Measurements from ENCODE around the gene CNGA4.

CNGA4 gene, protein sequence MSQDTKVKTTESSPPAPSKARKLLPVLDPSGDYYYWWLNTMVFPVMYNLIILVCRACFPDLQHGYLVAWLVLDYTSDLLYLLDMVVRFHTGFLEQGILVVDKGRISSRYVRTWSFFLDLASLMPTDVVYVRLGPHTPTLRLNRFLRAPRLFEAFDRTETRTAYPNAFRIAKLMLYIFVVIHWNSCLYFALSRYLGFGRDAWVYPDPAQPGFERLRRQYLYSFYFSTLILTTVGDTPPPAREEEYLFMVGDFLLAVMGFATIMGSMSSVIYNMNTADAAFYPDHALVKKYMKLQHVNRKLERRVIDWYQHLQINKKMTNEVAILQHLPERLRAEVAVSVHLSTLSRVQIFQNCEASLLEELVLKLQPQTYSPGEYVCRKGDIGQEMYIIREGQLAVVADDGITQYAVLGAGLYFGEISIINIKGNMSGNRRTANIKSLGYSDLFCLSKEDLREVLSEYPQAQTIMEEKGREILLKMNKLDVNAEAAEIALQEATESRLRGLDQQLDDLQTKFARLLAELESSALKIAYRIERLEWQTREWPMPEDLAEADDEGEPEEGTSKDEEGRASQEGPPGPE

DNA sequence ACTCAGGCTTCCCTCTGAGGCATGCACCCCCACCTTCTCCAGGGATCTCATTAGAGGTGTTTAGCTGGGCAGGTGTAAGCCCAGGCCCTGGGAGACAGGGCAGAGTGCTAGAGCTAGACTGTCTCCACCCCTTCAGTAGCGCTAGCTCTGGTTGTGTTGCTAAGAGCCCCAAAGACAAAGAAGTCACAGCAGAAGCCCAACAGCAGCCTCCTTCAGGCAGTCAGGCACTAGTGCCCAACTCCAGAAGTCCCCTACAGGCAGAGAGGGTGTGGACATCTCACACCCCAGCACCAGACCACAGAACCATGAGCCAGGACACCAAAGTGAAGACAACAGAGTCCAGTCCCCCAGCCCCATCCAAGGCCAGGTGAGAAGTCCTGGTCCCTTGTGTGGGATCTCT is at the start of gene CNGA4:
CNGA4 (plus strand) TSS at position 188 of the 400 bp plus-strand sequence; CDS start at position 306, 118 bp downstream.
- H3K27me3 ChIP-seq (ENCODE audit: control insufficient read depth, insufficient read depth, low read length) = peaks cover 2% of the 10 kb centered on the region; the same call in 1 of the 2 replicates
- H3K9me3 ChIP-seq (ENCODE audit: control insufficient read depth, insufficient read depth, low read length) = no peaks in the 10 kb centered on the region
- H3K4me1 ChIP-seq (ENCODE audit: control insufficient read depth, insufficient read depth, low read length) = no peaks in the 10 kb centered on the region
- H3K9ac ChIP-seq (ENCODE audit: low read depth, low read length) = no peak within 1 kb of the TSS
- H3K4me3 ChIP-seq (ENCODE audit: low read depth, low read length) = no peak within 1 kb of the TSS
- no peak within 1 kb of the TSS for H3K27ac ChIP-seq (ENCODE audit: low read depth, low read length)
- no peaks in the 10 kb centered on the region for H3K36me3 ChIP-seq (ENCODE audit: control insufficient read depth, insufficient read depth, low read length)

- H3K36me3 ChIP-seq (ENCODE audit: control insufficient read depth, insufficient read depth, low read length) = no peaks in the 10 kb centered on the region
- H3K9me3 ChIP-seq (ENCODE audit: control insufficient read depth, insufficient read depth, low read length) = no peaks in the 10 kb centered on the region
- no peak overlapping the region for H3K4me3 ChIP-seq (ENCODE audit: low read depth, low read length)
- H3K9ac ChIP-seq (ENCODE audit: low read depth, low read length) = no peak overlapping the region
- H3K27ac ChIP-seq (ENCODE audit: low read depth, low read length) = no peak overlapping the region
- H3K27me3 ChIP-seq (ENCODE audit: control insufficient read depth, insufficient read depth, low read length) = no peaks in the 10 kb centered on the region
- H3K4me1 ChIP-seq (ENCODE audit: control insufficient read depth, insufficient read depth, low read length) = no peaks in the 10 kb centered on the region
Observed at GRCh38 chr11:6191742-6192141, 47.1 kb upstream of the CNGA4 start.

- no peak overlapping the region for H3K27ac ChIP-seq (ENCODE audit: low read depth, low read length)
- no peaks in the 10 kb centered on the region for H3K36me3 ChIP-seq (ENCODE audit: control insufficient read depth, insufficient read depth, low read length)
- no peaks in the 10 kb centered on the region for H3K4me1 ChIP-seq (ENCODE audit: control insufficient read depth, insufficient read depth, low read length)
- no peak overlapping the region for H3K9ac ChIP-seq (ENCODE audit: low read depth, low read length)
- no peak overlapping the region for H3K4me3 ChIP-seq (ENCODE audit: low read depth, low read length)
- H3K27me3 ChIP-seq (ENCODE audit: control insufficient read depth, insufficient read depth, low read length) = no peaks in the 10 kb centered on the region
- H3K9me3 ChIP-seq (ENCODE audit: control insufficient read depth, insufficient read depth, low read length) = no peaks in the 10 kb centered on the region
Observed at GRCh38 chr11:6194065-6194581, 44.8 kb upstream of the CNGA4 start.

- Histone ChIP-seq H3K4me1 (ENCODE audit: control insufficient read depth, insufficient read depth, low read length) (peaks cover 5% of the 10 kb centered on the region; the same call in 1 of the 2 replicates), H3K9me3 (ENCODE audit: control insufficient read depth, insufficient read depth, low read length) (no peaks in the 10 kb centered on the region), H3K27ac (ENCODE audit: low read depth, low read length) (no peak overlapping the region), H3K4me3 (ENCODE audit: low read depth, low read length) (no peak overlapping the region), H3K36me3 (ENCODE audit: control insufficient read depth, insufficient read depth, low read length) (no peaks in the 10 kb centered on the region), H3K9ac (ENCODE audit: low read depth, low read length) (no peak overlapping the region), H3K27me3 (ENCODE audit: control insufficient read depth, insufficient read depth, low read length) (no peaks in the 10 kb centered on the region)
Observed at GRCh38 chr11:6196396-6196795, 42.5 kb upstream of the CNGA4 start.

DNA sequence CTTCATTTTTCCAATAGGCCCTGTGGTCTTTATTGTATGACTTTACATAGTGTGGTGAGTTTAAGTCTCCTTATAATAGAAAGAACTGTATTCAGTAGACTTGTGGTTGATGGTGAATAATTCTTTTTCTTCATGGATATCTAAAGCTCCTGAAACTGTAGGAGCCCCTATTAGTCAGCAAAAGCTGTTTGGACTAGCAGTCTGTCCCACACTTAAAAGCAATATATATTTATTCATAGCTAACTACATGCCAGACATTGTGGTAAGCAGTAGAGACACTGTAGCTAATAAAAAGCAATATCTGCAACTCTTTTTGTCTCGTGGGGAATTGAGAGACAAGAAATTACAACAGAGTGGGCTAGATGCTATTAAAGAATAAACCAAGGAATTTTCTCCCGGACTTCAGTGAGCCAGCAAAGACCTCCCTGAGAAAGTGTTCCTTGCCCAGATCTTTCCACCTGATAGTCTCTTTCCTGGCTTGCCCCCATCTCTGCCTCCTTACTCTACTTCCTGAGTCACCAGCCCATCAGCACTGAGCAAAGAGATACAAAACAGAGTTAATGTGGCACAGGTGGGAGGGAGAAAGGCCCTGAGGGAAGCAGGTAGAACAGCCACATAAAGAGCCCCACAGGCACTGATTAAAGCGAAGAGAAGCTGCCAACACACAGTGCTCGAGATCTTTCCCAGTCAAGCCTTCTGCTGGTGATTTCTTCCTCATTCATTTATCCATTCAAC is 41.3 kb upstream of the CNGA4 start:
- Histone ChIP-seq H3K27me3 (ENCODE audit: control insufficient read depth, insufficient read depth, low read length) (no peaks in the 10 kb centered on the region), H3K36me3 (ENCODE audit: control insufficient read depth, insufficient read depth, low read length) (no peaks in the 10 kb centered on the region), H3K4me1 (ENCODE audit: control insufficient read depth, insufficient read depth, low read length) (peaks cover 5% of the 10 kb centered on the region; the same call in 1 of the 2 replicates)

GRCh38 chr11:6199174-6199810 is 39.6 kb upstream of the CNGA4 start, which contains the start of gene OR52W1:
TSS of gene OR52W1 (plus strand) at chr11:6199224. CDS start at chr11:6199224, 0 bp downstream.
- H3K36me3 ChIP-seq (ENCODE audit: control insufficient read depth, insufficient read depth, low read length) = no peaks in the 10 kb centered on the region
- H3K27ac ChIP-seq (ENCODE audit: low read depth, low read length) = no peak within 1 kb of the TSS
- no peak within 1 kb of the TSS for H3K4me3 ChIP-seq (ENCODE audit: low read depth, low read length)
- H3K9ac ChIP-seq (ENCODE audit: low read depth, low read length) = no peak within 1 kb of the TSS
- no peaks in the 10 kb centered on the region for H3K9me3 ChIP-seq (ENCODE audit: control insufficient read depth, insufficient read depth, low read length)
- peaks cover 5% of the 10 kb centered on the region; the same call in 1 of the 2 replicates for H3K4me1 ChIP-seq (ENCODE audit: control insufficient read depth, insufficient read depth, low read length)
- H3K27me3 ChIP-seq (ENCODE audit: control insufficient read depth, insufficient read depth, low read length) = no peaks in the 10 kb centered on the region

More for the DNA sequence above, 41.3 kb upstream of the CNGA4 start:
- Histone ChIP-seq H3K4me3 (ENCODE audit: low read depth, low read length) (no peak overlapping the region), H3K27ac (ENCODE audit: low read depth, low read length) (no peak overlapping the region), H3K9me3 (ENCODE audit: control insufficient read depth, insufficient read depth, low read length) (no peaks in the 10 kb centered on the region), H3K9ac (ENCODE audit: low read depth, low read length) (no peak overlapping the region)

- no peaks in the 10 kb centered on the region for H3K27me3 ChIP-seq (ENCODE audit: control insufficient read depth, insufficient read depth, low read length)
Observed at GRCh38 chr11:6200975-6201374, 37.9 kb upstream of the CNGA4 start.

DNA sequence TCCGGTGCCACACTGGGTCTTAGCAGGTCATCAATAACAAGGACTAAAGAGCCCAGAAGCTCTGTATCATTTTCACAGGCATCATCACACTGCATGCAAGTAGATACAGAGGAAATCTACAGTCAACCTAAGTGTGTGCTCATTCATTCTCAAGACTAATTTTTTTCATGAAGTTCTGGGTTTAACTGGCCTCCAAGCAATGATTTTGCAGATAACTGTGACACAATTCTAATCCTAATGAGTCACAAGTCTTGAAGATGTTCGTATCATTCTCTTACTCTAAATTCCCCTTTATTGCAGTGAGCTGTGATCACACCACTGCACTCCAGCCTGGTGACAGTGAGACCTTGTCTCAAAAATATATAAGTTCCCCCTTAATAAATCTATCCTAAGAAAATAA is 37.4 kb upstream of the CNGA4 start:
- H3K9ac ChIP-seq (ENCODE audit: low read depth, low read length) = no peak overlapping the region
- H3K4me1 ChIP-seq (ENCODE audit: control insufficient read depth, insufficient read depth, low read length) = peaks cover 5% of the 10 kb centered on the region; the same call in 1 of the 2 replicates
- H3K4me3 ChIP-seq (ENCODE audit: low read depth, low read length) = no peak overlapping the region
- no peaks in the 10 kb centered on the region for H3K9me3 ChIP-seq (ENCODE audit: control insufficient read depth, insufficient read depth, low read length)
- H3K27ac ChIP-seq (ENCODE audit: low read depth, low read length) = no peak overlapping the region
- no peaks in the 10 kb centered on the region for H3K27me3 ChIP-seq (ENCODE audit: control insufficient read depth, insufficient read depth, low read length)
- H3K36me3 ChIP-seq (ENCODE audit: control insufficient read depth, insufficient read depth, low read length) = peaks cover 9% of the 10 kb centered on the region; the same call in 1 of the 2 replicates

More at GRCh38 chr11:6200975-6201374, 37.9 kb upstream of the CNGA4 start:
- peaks cover 6% of the 10 kb centered on the region; the same call in 1 of the 2 replicates for H3K36me3 ChIP-seq (ENCODE audit: control insufficient read depth, insufficient read depth, low read length)
- H3K4me3 ChIP-seq (ENCODE audit: low read depth, low read length) = no peak overlapping the region
- no peak overlapping the region for H3K27ac ChIP-seq (ENCODE audit: low read depth, low read length)
- H3K4me1 ChIP-seq (ENCODE audit: control insufficient read depth, insufficient read depth, low read length) = peaks cover 5% of the 10 kb centered on the region; the same call in 1 of the 2 replicates
- H3K9me3 ChIP-seq (ENCODE audit: control insufficient read depth, insufficient read depth, low read length) = no peaks in the 10 kb centered on the region
- H3K9ac ChIP-seq (ENCODE audit: low read depth, low read length) = no peak overlapping the region

DNA sequence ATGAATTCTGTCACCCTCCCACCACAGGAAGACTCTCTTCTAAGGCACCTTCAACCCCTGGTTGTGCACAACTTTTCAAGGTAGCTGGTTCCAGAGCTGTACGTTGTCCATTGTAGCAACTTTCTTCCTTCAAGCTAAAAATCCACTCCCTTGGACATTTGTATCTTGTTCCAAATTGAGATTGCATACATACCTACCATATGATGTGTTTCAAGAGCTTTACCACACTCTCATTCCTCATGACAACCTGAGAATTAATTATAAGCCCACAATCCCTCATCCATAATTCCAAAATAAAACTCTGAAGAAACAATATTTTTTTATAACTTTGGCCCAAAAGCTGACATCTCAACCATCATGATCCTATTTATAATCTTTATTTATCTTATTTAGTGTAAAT is 36.8 kb upstream of the CNGA4 start:
- H3K4me1 ChIP-seq (ENCODE audit: control insufficient read depth, insufficient read depth, low read length) = peaks cover 5% of the 10 kb centered on the region; the same call in 1 of the 2 replicates

GRCh38 chr11:6203327-6203726 is 35.6 kb upstream of the CNGA4 start:
- Histone ChIP-seq H3K36me3 (ENCODE audit: control insufficient read depth, insufficient read depth, low read length) (peaks cover 11% of the 10 kb centered on the region; the same call in 1 of the 2 replicates), H3K9ac (ENCODE audit: low read depth, low read length) (no peak overlapping the region), H3K9me3 (ENCODE audit: control insufficient read depth, insufficient read depth, low read length) (no peaks in the 10 kb centered on the region), H3K27me3 (ENCODE audit: control insufficient read depth, insufficient read depth, low read length) (no peaks in the 10 kb centered on the region), H3K4me1 (ENCODE audit: control insufficient read depth, insufficient read depth, low read length) (peaks cover 5% of the 10 kb centered on the region; the same call in 1 of the 2 replicates), H3K27ac (ENCODE audit: low read depth, low read length) (no peak overlapping the region), H3K4me3 (ENCODE audit: low read depth, low read length) (no peak overlapping the region)

More for the DNA sequence above, 36.8 kb upstream of the CNGA4 start:
- Histone ChIP-seq H3K9ac (ENCODE audit: low read depth, low read length) (no peak overlapping the region), H3K4me3 (ENCODE audit: low read depth, low read length) (no peak overlapping the region), H3K36me3 (ENCODE audit: control insufficient read depth, insufficient read depth, low read length) (peaks cover 11% of the 10 kb centered on the region; the same call in 1 of the 2 replicates), H3K27ac (ENCODE audit: low read depth, low read length) (no peak overlapping the region), H3K27me3 (ENCODE audit: control insufficient read depth, insufficient read depth, low read length) (no peaks in the 10 kb centered on the region), H3K9me3 (ENCODE audit: control insufficient read depth, insufficient read depth, low read length) (no peaks in the 10 kb centered on the region)
